Measurements from ENCODE around the gene DKK1.

DNA sequence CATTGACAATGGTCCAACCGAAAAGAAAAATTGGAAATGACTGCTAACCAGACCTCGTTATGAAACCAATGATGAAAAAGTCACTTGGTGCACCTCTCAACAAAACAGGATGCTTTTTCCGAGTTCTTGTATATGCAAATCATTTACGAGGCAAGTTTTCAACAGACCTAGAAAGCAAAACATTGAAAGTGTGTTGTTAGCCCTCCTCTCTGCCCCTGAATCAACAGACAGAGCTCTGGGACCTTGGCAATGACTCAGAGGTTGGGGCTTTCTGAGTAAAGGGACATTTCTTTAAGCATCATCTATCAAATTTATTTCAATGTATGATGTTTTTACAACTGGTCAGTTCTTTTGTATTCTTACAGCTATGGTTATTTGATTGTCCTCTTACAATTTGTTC is 16.3 kb upstream of the DKK1 start:
- TF ChIP-seq, protein P1, sequence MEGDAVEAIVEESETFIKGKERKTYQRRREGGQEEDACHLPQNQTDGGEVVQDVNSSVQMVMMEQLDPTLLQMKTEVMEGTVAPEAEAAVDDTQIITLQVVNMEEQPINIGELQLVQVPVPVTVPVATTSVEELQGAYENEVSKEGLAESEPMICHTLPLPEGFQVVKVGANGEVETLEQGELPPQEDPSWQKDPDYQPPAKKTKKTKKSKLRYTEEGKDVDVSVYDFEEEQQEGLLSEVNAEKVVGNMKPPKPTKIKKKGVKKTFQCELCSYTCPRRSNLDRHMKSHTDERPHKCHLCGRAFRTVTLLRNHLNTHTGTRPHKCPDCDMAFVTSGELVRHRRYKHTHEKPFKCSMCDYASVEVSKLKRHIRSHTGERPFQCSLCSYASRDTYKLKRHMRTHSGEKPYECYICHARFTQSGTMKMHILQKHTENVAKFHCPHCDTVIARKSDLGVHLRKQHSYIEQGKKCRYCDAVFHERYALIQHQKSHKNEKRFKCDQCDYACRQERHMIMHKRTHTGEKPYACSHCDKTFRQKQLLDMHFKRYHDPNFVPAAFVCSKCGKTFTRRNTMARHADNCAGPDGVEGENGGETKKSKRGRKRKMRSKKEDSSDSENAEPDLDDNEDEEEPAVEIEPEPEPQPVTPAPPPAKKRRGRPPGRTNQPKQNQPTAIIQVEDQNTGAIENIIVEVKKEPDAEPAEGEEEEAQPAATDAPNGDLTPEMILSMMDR (IDR thresholded peaks at IDR 0.05; ENCODE audit: insufficient read depth, low read length, poor library complexity, severe bottlenecking) = no peak
- TF ChIP-seq EZH2phosphoT487 (conservative IDR thresholded peaks at IDR 0.05; ENCODE audit: low read length) = no peak

Measured in SU-DHL-6 (cell line).